OCI-LY7 (cell line): Measurements from ENCODE around the gene SGMS1. TPM values are rescaled to one million over a fixed set of nuclear protein-coding genes. Genes with fewer than 3 reads are reported as not detected.
A peak's percentile ranks its signal among the peaks of the same experiment; 100 is the strongest.
"Not testable (repeated sequence)": the region's sequence is repeated elsewhere in the genome, so short reads cannot be mapped to it uniquely, and the experiment has no call there.

Experiments used
- BruUV-seq: library from RNA; stranded (reverse); fragments of 400-500 nt; replicated peaks from 2 replicates; lab custom pipeline; 2021; lab: Mats Ljungman, UMichigan
- CTCF ChIA-PET: fragments of 300-600 bp; sonication (Branson Sonifier 250); formaldehyde crosslinking; loops from one replicate; lab custom pipeline; 2022; ENCODE audit warnings: antibody characterized with exemption; ENCODE audit not compliant: unreplicated experiment; lab: Charles Lee
- POLR2A ChIA-PET: fragments of 300-600 bp; sonication (Branson Sonifier 250); formaldehyde crosslinking; loops from one replicate; lab custom pipeline; 2022; ENCODE audit warnings: antibody characterized with exemption; lab: Charles Lee
- DNase-seq: peaks from one replicate; pipeline ENCODE4 v3.0.0-alpha.2; 2015; ENCODE audit warnings: low spot score
- H2AFZ ChIP-seq: fragments of 200-600 bp; sonication (generic), shearing (Covaris generic); 2 replicates; pipeline ENCODE4 v1.6.1; 2014; ENCODE audit warnings: mild to moderate bottlenecking, antibody characterized with exemption, low read length, moderate library complexity
- H3K27ac ChIP-seq: fragments of 200-600 bp; sonication (generic); 2 replicates; pipeline ENCODE4 v1.5.1; 2014; ENCODE audit warnings: mixed run types, low read depth, mild to moderate bottlenecking, moderate library complexity, low read length, inconsistent platforms; ENCODE audit not compliant: poor library complexity, severe bottlenecking
- H3K36me3 ChIP-seq: fragments of 200-600 bp; sonication (generic); 2 replicates; pipeline ENCODE4 v1.6.1; 2014; ENCODE audit warnings: mild to moderate bottlenecking, antibody characterized with exemption, low read length, moderate library complexity, mixed read lengths; ENCODE audit not compliant: insufficient read depth
- H3K4me1 ChIP-seq: fragments of 200-600 bp; sonication (generic); 2 replicates; pipeline ENCODE4 v1.5.1; 2014; ENCODE audit warnings: mild to moderate bottlenecking, low read length; ENCODE audit not compliant: insufficient read depth, poor library complexity, severe bottlenecking
- H3K4me2 ChIP-seq: fragments of 200-600 bp; sonication (generic); 2 replicates; pipeline ENCODE4 v1.6.1; 2014; ENCODE audit warnings: mild to moderate bottlenecking, low read length
- H3K4me3 ChIP-seq: fragments of 200-600 bp; sonication (generic); 2 replicates; pipeline ENCODE4 v1.5.1; 2014; ENCODE audit warnings: mild to moderate bottlenecking, low read depth, low read length; ENCODE audit not compliant: poor library complexity, severe bottlenecking
- H3K79me2 ChIP-seq: fragments of 200-600 bp; sonication (generic); 2 replicates; pipeline ENCODE4 v1.6.1; 2016; ENCODE audit warnings: low read depth, mild to moderate bottlenecking, low read length, moderate library complexity, mixed read lengths; ENCODE audit not compliant: insufficient read depth
- H3K9me2 ChIP-seq: fragments of 200-600 bp; sonication (generic); 2 replicates; pipeline ENCODE4 v1.6.1; 2016; ENCODE audit warnings: mild to moderate bottlenecking, low read length, mixed read lengths; ENCODE audit not compliant: insufficient read depth
- H3K9me3 ChIP-seq: fragments of 200-600 bp; sonication (generic); 2 replicates; pipeline ENCODE4 v1.6.1; 2014; ENCODE audit warnings: mild to moderate bottlenecking, mixed run types, low read length, mixed read lengths
- H4K20me1 ChIP-seq: fragments of 200-600 bp; sonication (generic); 2 replicates; pipeline ENCODE4 v1.6.1; 2014; ENCODE audit warnings: mild to moderate bottlenecking, antibody characterized with exemption, low read length, moderate library complexity, mixed read lengths; ENCODE audit not compliant: insufficient read depth
- CTCF ChIP-seq: fragments of 200-600 bp; sonication (generic); conservative IDR thresholded peaks from 2 replicates; pipeline ENCODE4 v1.5.1; 2014; ENCODE audit warnings: mild to moderate bottlenecking, antibody characterized with exemption, low read length, moderate library complexity, mixed read lengths
- EZH2phosphoT487 ChIP-seq: fragments of 200-600 bp; sonication (generic); IDR thresholded peaks from 2 replicates; pipeline ENCODE4 v1.6.1; 2018; ENCODE audit warnings: low read depth, borderline replicate concordance, mild to moderate bottlenecking, mixed run types, antibody characterized with exemption, low read length, moderate library complexity, mixed read lengths
- intact Hi-C: fragments of 100-400 bp; cut with micrococcal nuclease; formaldehyde crosslinking; loops from one replicate; pipeline ENCODE4 v1.10.0; 2022; ENCODE audit not compliant: unreplicated experiment
- total RNA-seq, 2 experiments: library from RNA; depleted of rRNA in 1 of 2; stranded (reverse); fragments of >200 nt in 1 of 2; shearing (Covaris generic) in 1 of 2; gene quantifications; 2 replicates each; pipeline ENCODE4 v1.2.3, GENCODE V29; 2014 to 2022

SGMS1 gene
- total RNA-seq, 2 experiments from 2014 or later: 45.4 to 57.5 TPM

- Histone ChIP-seq H2AFZ (no peak overlapping the region), H3K9me3 (no peaks in the 10 kb centered on the region), H3K4me3 (peak overlapping the region; percentile 72), H3K36me3 (peaks cover 9% of the 10 kb centered on the region), H3K9me2 (no peaks in the 10 kb centered on the region), H3K79me2 (peaks cover 57% of the 10 kb centered on the region), H3K27ac (peak overlapping the region; percentile 100), H3K4me1 (peaks cover 60% of the 10 kb centered on the region), H4K20me1 (no peaks in the 10 kb centered on the region), H3K4me2 (peak overlapping the region; percentile 88)
- TF ChIP-seq EZH2phosphoT487 (no peak), CTCF (no peak)
- DNase-seq: no peak
- no TSS peak for BruUV-seq
- CTCF ChIA-PET: no interaction called here
- POLR2A ChIA-PET: interaction anchor here (0.8 to 5.1 kb wide), 9 partner anchors 9 to 301 kb away, joined by 3 to 36 read pairs (median 3); no protein-coding TSS in a partner anchor
- intact Hi-C loops: loop anchor here (2.0 kb wide), 1 partner anchor 264 kb away; the partner anchor contains the start of gene SGMS1
These were observed 265.3 kb downstream of the SGMS1 start for GRCh38 chr10:50358411-50358810.

- BruUV-seq, DNase-seq, H3K9me3 ChIP-seq, CTCF ChIA-PET, H2AFZ ChIP-seq, intact Hi-C loops, H3K27ac ChIP-seq, H3K4me3 ChIP-seq, H4K20me1 ChIP-seq, H3K4me2 ChIP-seq, H3K9me2 ChIP-seq: not testable (repeated sequence)
- Histone ChIP-seq H3K36me3 (peaks cover 20% of the 10 kb centered on the region), H3K4me1 (peaks cover 41% of the 10 kb centered on the region), H3K79me2 (peaks cover 68% of the 10 kb centered on the region)
- POLR2A ChIA-PET: interaction anchor here (0.6 to 1.5 kb wide), 4 partner anchors 15 to 939 kb away, joined by 3 to 5 read pairs (median 3); no protein-coding TSS in a partner anchor
These were observed 267.3 kb downstream of the SGMS1 start for GRCh38 chr10:50356481-50356832.

GRCh38 chr10:50355693-50356480 lies 267.9 kb downstream of the SGMS1 start:
- DNase-seq, H3K27ac ChIP-seq, H3K4me2 ChIP-seq, H3K4me3 ChIP-seq, CTCF ChIA-PET, H4K20me1 ChIP-seq, H2AFZ ChIP-seq, H3K9me2 ChIP-seq, intact Hi-C loops, BruUV-seq: not testable (repeated sequence)
- peaks cover 26% of the 10 kb centered on the region for H3K36me3 ChIP-seq
- peaks cover 35% of the 10 kb centered on the region for H3K4me1 ChIP-seq
- peaks cover 63% of the 10 kb centered on the region for H3K79me2 ChIP-seq
- POLR2A ChIA-PET: interaction anchor here (0.6 to 1.5 kb wide), 2 partner anchors 32 to 270 kb away, joined by 3 to 5 read pairs; no protein-coding TSS in a partner anchor
- H3K9me3 ChIP-seq: peaks cover 15% of the 10 kb centered on the region; the same call in 1 of the 2 replicates
